HuH-7 (cell line): Measurements from ENCODE around the gene PARP11.

ENCODE experiments used
- DNase-seq: peaks from one replicate; pipeline ENCODE4 v3.0.0; 2011; ENCODE audit warnings: low spot score

The PARP11 gene

DNA sequence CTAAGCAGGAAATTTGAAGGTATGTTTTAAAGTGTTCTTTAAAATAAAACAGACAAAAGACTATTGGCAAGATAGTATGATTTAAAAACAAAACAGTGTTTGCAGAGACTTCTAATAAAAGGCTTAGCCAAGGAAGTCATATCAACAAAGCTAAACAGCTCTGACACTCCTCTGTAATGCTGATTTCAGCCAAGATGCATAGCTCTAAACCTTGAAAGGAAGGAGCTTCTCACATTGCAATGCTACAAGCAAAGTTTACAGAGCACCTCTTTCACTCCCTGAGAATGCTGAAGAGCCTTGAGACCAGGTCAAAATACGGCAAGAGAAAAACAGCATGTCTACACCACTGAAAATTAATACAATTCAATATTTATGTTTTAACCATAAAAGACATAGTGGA is 51.8 kb downstream of the PARP11 start:
- DNase-seq: no peak

DNA sequence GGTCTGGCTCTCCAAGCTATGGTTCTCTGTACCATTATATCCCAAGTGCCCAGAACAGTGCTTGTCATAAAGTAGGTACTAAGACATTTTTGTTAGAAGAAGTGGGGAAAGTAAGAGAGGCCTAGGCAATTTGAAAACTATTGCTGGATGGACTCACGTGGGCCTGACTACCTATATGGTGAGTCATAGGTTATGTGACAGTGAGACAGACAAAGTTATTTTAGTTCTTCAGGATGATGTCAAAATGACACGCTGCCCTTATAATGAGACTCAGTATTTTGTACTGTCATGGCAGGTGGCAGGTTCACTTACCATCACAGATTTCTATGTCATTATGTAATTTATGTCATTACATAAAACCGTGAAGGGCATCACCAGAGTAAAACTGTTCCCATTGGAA is 53.1 kb downstream of the PARP11 start:
- no peak for DNase-seq

- DNase-seq: no peak
Measured at GRCh38 chr12:3816266-3816665, 56.9 kb downstream of the PARP11 start.

- DNase-seq: no peak
Measured at GRCh38 chr12:3815094-3815766, 58.0 kb downstream of the PARP11 start.

- no peak for DNase-seq
Measured at GRCh38 chr12:3810540-3810939, 62.7 kb downstream of the PARP11 start.

- no peak for DNase-seq
Measured at GRCh38 chr12:3810016-3810370, 63.2 kb downstream of the PARP11 start.

DNA sequence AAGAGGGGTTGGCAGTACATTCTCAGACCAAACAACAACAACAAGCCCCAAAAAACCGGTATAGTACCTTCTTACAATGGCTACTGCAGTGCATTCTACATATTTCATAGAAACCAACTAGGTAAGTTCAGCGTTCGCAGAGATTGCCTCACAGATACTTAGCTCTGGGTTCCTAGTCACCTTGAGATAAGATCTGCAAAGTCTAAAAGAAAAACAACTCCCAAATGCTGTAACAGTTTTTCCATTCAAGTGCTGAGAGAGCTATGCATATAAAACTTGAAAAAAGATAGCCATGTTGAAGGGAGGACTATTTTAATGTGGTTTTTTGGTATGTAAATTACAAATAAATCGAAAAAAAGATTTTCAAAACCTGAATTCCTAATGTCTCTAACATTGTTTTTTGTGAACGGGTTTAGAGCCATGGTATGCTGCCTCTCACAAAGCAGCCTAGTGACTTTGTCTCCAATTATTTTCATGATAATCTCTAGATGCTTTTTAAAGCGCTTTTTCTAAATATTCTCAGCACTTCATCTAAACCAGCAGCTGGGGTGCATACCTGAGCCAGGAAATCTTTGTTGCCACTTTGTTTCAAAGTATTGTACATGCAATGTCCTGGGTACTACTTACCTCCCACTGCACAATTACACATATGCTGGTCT is 63.7 kb downstream of the PARP11 start:
- DNase-seq: no peak

GRCh38 chr12:3805077-3805476 is 68.1 kb downstream of the PARP11 start:
- no peak for DNase-seq

DNA sequence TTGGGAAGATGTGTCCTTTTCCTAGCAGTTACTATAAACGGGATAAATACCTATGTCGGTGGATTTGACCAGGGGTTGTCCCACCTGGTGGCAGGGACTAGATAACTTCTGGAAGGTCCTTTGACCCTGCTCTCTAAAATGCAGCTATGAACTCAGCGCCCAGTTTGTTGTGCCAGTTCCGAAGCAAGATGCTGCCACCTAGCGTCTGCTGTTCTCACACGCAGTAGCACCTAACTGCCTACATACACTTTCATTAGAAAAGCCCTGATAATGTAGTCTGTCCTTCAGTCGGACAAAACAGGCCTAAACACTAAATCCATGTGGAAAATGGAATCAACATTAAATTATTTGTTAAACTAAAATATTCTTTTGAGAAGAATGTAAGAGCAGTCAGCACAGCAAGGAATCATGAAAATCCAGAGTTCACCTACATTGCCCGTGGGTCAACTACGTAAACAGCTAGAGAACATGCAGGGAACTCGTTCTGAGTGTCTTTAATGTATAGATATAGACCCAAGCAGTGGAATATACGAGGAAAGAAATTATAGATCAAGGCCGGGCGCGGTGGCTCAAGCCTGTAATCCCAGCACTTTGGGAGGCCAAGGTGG is 69.2 kb downstream of the PARP11 start:
- peak; percentile 36 for DNase-seq

DNA sequence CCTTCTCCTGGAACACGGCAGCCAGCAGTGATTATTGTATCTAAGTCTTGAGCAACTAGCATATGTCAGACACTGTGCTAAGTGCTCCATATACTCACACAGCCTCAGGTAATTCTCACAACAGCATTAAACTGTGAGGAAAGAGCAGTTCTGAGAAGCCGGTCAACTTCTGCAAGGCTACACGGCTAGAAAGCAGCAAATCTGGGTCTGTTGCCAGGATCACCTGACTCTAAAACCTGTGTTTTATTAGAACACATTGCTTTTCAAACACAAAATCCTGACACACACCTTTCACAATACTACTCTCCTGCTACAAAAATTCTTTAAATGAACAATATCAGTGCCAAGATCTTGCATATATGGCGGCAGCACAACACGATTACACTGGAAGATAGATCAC is 70.5 kb downstream of the PARP11 start:
- no peak for DNase-seq

DNA sequence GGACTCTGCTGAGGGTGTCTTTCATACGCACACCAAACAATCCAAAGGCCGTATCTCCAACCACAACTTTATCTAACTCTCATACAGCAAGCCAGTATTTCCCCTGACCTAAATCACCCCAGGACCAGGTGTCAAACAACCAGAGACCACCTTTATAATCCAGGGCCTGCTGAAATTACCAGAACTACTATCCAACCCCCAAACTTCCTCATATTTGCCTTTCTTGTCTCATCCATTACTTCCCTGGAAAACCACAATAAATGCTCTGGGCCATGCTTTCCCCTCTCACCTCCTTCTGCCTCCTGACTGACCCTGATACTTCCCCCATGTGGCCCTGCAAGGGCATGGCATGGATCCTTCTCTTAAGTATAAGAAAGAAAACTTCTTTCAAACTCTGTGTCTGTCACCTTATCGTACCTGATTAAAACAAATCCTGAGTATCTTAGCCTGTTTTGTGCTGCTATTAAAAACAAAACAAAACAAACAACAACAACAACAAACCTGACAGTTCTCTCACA is 75.6 kb downstream of the PARP11 start:
- no peak for DNase-seq

- DNase-seq: no peak
Measured at GRCh38 chr12:3795492-3796133, 77.6 kb downstream of the PARP11 start.

GRCh38 chr12:3795066-3795465 is 78.1 kb downstream of the PARP11 start:
- no peak for DNase-seq

- DNase-seq: no peak
Measured at GRCh38 chr12:3792623-3793288, 80.4 kb downstream of the PARP11 start.

DNA sequence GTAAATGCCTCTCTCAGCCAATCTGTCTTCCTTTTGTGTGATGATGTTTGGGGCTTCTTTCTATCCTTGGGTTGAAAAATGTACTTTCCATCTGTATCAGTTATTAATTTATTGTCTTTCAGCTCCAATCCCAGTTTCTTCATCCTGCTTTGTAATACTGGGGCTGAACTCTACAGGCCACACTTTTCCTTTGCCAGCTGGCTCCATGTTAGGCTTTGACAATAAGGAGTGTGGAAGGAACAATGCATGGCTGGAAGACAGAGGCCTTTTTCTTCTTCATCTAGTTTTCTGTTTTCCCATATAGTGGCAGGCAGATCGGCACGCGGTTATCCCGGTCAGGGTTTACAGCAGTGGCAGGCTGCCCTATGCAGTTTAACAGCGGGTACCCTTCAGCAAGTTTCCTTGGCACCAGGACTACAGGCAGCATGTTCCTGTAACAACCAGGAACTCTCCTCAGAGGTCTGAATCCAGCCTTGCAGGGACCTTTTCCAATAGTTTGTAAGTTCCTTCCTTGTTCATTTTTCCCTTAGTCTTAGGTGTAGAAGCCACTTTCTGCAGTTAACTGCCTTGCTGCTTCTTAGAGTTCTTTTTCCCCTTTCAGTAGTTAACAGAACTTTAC is 81.8 kb downstream of the PARP11 start:
- DNase-seq: no peak

GRCh38 chr12:3790642-3791041 is 82.6 kb downstream of the PARP11 start:
- no peak for DNase-seq

DNA sequence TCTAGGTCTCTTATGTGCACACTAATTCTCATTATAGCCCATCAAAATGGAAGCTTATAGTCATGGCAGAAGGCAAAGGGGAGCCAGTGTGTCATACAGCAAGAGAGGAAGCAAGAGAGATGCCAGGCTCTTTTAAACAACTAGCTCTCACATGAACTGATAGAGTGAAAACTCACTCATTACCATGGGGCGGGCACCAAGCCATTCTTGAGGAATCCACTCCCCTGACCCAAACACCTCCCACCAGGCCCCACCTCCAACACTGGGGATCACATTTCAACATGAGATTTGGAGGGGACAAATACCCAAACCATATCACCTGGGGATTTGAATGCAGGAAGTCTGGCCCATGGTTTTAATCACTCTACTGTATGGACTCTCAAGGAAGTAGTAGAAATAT is 83.4 kb downstream of the PARP11 start:
- DNase-seq: no peak

DNA sequence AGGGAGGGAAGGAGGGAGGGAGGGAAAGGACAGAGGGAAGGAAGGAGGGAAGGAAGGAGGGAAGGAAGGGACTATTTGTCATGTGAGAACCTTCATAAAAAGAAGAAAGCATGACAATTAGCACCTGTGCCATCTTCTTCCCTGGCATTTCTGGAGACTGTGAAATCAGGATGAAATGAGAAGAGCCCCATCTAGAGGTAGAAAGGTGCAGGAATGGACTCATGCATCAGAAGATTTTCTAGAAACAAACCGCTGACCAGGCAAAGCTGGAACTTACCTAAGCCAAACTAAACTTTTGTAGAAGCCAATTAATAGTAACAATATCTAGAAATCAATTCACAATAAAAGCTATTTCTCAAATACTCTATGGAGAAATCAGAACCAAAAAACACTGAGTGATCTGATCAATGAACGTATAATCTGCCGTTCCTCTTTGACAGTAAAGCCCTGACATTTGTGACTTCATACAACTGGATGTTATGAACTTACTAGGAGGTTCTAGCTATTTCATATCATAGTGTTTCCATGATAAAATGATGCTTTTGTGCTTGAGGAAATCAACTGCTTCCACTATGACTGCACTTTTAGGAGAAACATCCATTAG is 95.9 kb downstream of the PARP11 start:
- DNase-seq: peak; percentile 18

GRCh38 chr12:3775385-3776035 is 97.7 kb downstream of the PARP11 start:
- no peak for DNase-seq

DNA sequence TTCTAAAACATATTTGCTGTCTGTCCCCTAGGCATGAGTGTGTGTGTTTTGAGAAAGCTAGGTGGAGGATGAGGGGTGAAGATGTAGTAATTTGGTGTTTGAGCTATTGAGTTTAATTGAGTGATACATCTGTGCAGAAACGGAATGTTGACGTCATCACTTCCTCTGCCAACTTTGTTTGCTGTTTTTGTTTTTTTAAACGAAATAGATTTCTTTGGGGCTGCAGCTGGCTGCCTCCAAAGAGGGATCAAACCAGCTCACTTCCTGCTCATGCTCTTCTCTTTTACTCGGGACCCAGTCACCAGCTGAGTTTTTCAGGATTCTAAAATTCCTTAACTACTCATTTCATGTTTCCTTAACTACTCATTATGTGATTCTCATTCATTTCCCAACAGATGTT is 100.8 kb downstream of the PARP11 start:
- DNase-seq: no peak

- DNase-seq: no peak
Measured at GRCh38 chr12:3771853-3772252, 101.3 kb downstream of the PARP11 start.
